Astrocyte (in vitro differentiated cells and primary cell): ENCODE results near the gene BBX. TPM values are rescaled to one million over a fixed set of nuclear protein-coding genes. Genes with fewer than 3 reads are reported as not detected.

ENCODE experiments used
- DNase-seq: peaks from one replicate; pipeline ENCODE4 v3.0.0-alpha.2; 2010; ENCODE audit warnings: low read depth
- FAIRE-seq: peaks from 2 replicates; lab custom pipeline; 2011; peaks lifted over from hg19 to GRCh38; lab: Jason Lieb, UNC
- H2AFZ ChIP-seq: 2 replicates; pipeline ENCODE4 v1.6.0; 2012; ENCODE audit warnings: low read depth, low read length, inconsistent platforms
- H3K27ac ChIP-seq: 2 replicates; pipeline ENCODE4 v1.5.1; 2011; ENCODE audit warnings: low read depth, low read length, inconsistent platforms
- H3K27me3 ChIP-seq: 2 replicates; pipeline ENCODE4 v1.6.0; 2011; ENCODE audit warnings: low read length, inconsistent platforms; ENCODE audit not compliant: insufficient read depth
- H3K36me3 ChIP-seq: 2 replicates; pipeline ENCODE4 v1.5.1; 2011; ENCODE audit warnings: low read length, inconsistent platforms; ENCODE audit not compliant: insufficient read depth
- H3K4me1 ChIP-seq: 2 replicates; pipeline ENCODE4 v1.5.1; 2011; ENCODE audit warnings: low read length, inconsistent platforms; ENCODE audit not compliant: insufficient read depth
- H3K4me2 ChIP-seq: 2 replicates; pipeline ENCODE4 v1.6.0; 2012; ENCODE audit warnings: low read length, inconsistent platforms
- H3K4me3 ChIP-seq: 2 replicates; pipeline ENCODE4 v1.5.1; 2011; ENCODE audit warnings: low read depth, mild to moderate bottlenecking, low read length, inconsistent platforms; ENCODE audit not compliant: insufficient read depth
- H3K79me2 ChIP-seq: 2 replicates; pipeline ENCODE4 v1.6.0; 2012; ENCODE audit warnings: mild to moderate bottlenecking, low read length, inconsistent platforms; ENCODE audit not compliant: insufficient read depth
- H3K9ac ChIP-seq: 2 replicates; pipeline ENCODE4 v1.6.0; 2012; ENCODE audit warnings: mild to moderate bottlenecking, low read length, inconsistent platforms
- H3K9me3 ChIP-seq: 2 replicates; pipeline ENCODE4 v1.5.1; 2012; ENCODE audit warnings: low read depth, mild to moderate bottlenecking, low read length, inconsistent platforms; ENCODE audit not compliant: insufficient read depth
- H4K20me1 ChIP-seq: 2 replicates; pipeline ENCODE4 v1.6.0; 2012; ENCODE audit warnings: low read length, inconsistent platforms; ENCODE audit not compliant: insufficient read depth
- H3K27ac Mint-ChIP-seq: one replicate; pipeline ENCODE4 v1.8.0; 2021; ENCODE audit warnings: mild to moderate bottlenecking, mixed read lengths; ENCODE audit not compliant: unreplicated experiment
- H3K27me3 Mint-ChIP-seq: one replicate; pipeline ENCODE4 v1.8.0; 2021; ENCODE audit warnings: low read depth, mixed read lengths; ENCODE audit not compliant: unreplicated experiment
- H3K36me3 Mint-ChIP-seq: one replicate; pipeline ENCODE4 v1.8.0; 2021; ENCODE audit warnings: low read depth, mixed read lengths; ENCODE audit not compliant: unreplicated experiment
- H3K4me1 Mint-ChIP-seq: one replicate; pipeline ENCODE4 v1.8.0; 2021; ENCODE audit warnings: low read depth, mixed read lengths; ENCODE audit not compliant: unreplicated experiment
- H3K4me3 Mint-ChIP-seq: one replicate; pipeline ENCODE4 v1.8.0; 2021; ENCODE audit warnings: mild to moderate bottlenecking, moderate library complexity, mixed read lengths; ENCODE audit not compliant: unreplicated experiment
- H3K9me3 Mint-ChIP-seq: one replicate; pipeline ENCODE4 v1.8.0; 2021; ENCODE audit warnings: mild to moderate bottlenecking, mixed read lengths; ENCODE audit not compliant: unreplicated experiment
- CTCF ChIP-seq: IDR thresholded peaks from 2 replicates; pipeline ENCODE4 v1.5.1; 2011; ENCODE audit warnings: low read depth, mild to moderate bottlenecking, inconsistent platforms, low read length, moderate library complexity; ENCODE audit not compliant: insufficient read depth
- EZH2 ChIP-seq: IDR thresholded peaks from 2 replicates; pipeline ENCODE4 v1.6.1; 2012; ENCODE audit warnings: mild to moderate bottlenecking, low read length, inconsistent platforms; ENCODE audit not compliant: insufficient read depth
- total RNA-seq: library from RNA; stranded (reverse); gene quantifications from 2 replicates; pipeline ENCODE4 v1.2.1, GENCODE V29; 2021

BBX gene
- total RNA-seq, 1 donor from 2014 or later, result 91.6 TPM

GRCh38 chr3:107705046-107705445 is 182.3 kb downstream of the BBX start:
- Histone ChIP-seq H4K20me1 (peaks cover 25% of the 10 kb centered on the region), H3K79me2 (no peaks in the 10 kb centered on the region), H2AFZ (no peak overlapping the region), H3K4me3 (no peak overlapping the region), H3K4me1 (no peaks in the 10 kb centered on the region), H3K36me3 (no peaks in the 10 kb centered on the region), H3K4me2 (no peak overlapping the region), H3K9me3 (no peaks in the 10 kb centered on the region), H3K27ac (no peak overlapping the region), H3K27me3 (no peaks in the 10 kb centered on the region), H3K9ac (no peak overlapping the region)
- Mint-ChIP-seq H3K36me3 (no peaks in the 10 kb centered on the region), H3K27ac (no peak overlapping the region), H3K4me3 (no peak overlapping the region), H3K4me1 (peaks cover 18% of the 10 kb centered on the region), H3K27me3 (no peaks in the 10 kb centered on the region), H3K9me3 (peaks cover under 1% of the 10 kb centered on the region)
- DNase-seq (no peak), FAIRE-seq (no peak)
- TF ChIP-seq CTCF (no peak), EZH2 (no peak)

- Mint-ChIP-seq H3K36me3 (peaks cover 12% of the 10 kb centered on the region), H3K27ac (no peak overlapping the region), H3K4me3 (no peak overlapping the region), H3K9me3 (no peaks in the 10 kb centered on the region), H3K4me1 (peaks cover 4% of the 10 kb centered on the region), H3K27me3 (no peaks in the 10 kb centered on the region)
- no peak overlapping the region for H3K9ac ChIP-seq
- no peak overlapping the region for H3K4me3 ChIP-seq
- no peaks in the 10 kb centered on the region for H3K9me3 ChIP-seq
- H3K4me2 ChIP-seq, result no peak overlapping the region
- DNase-seq, result peak; percentile 41
- no peaks in the 10 kb centered on the region for H3K27me3 ChIP-seq
- no peak overlapping the region for H3K27ac ChIP-seq
- no peaks in the 10 kb centered on the region for H3K79me2 ChIP-seq
- no peaks in the 10 kb centered on the region for H3K4me1 ChIP-seq
- H3K36me3 ChIP-seq, result no peaks in the 10 kb centered on the region
- no peak for TF ChIP-seq CTCF
- no peak for TF ChIP-seq EZH2
- no peak for FAIRE-seq
- no peaks in the 10 kb centered on the region for H4K20me1 ChIP-seq
- no peak overlapping the region for H2AFZ ChIP-seq
These were observed 188.1 kb downstream of the BBX start for GRCh38 chr3:107710851-107711250.

GRCh38 chr3:107716734-107717133 is 194.0 kb downstream of the BBX start:
- no peaks in the 10 kb centered on the region for H3K36me3 ChIP-seq
- DNase-seq, result no peak
- FAIRE-seq, result no peak
- H4K20me1 ChIP-seq, result peaks cover 4% of the 10 kb centered on the region
- TF ChIP-seq CTCF (no peak), EZH2 (no peak)
- Mint-ChIP-seq H3K36me3 (peaks cover 12% of the 10 kb centered on the region), H3K4me3 (no peak overlapping the region), H3K4me1 (peaks cover 4% of the 10 kb centered on the region), H3K27ac (no peak overlapping the region), H3K27me3 (no peaks in the 10 kb centered on the region), H3K9me3 (no peaks in the 10 kb centered on the region)
- H3K79me2 ChIP-seq, result no peaks in the 10 kb centered on the region
- H3K27ac ChIP-seq, result no peak overlapping the region
- H3K9ac ChIP-seq, result no peak overlapping the region
- H3K4me3 ChIP-seq, result no peak overlapping the region
- H3K4me1 ChIP-seq, result no peaks in the 10 kb centered on the region
- H2AFZ ChIP-seq, result no peak overlapping the region
- no peak overlapping the region for H3K4me2 ChIP-seq
- H3K9me3 ChIP-seq, result no peaks in the 10 kb centered on the region
- no peaks in the 10 kb centered on the region for H3K27me3 ChIP-seq
